Upper lobe of left lung (tissue), 6 donors: Measurements from ENCODE around the gene SEMA7A. TPM values are rescaled to one million over a fixed set of nuclear protein-coding genes. Genes with fewer than 3 reads are reported as not detected.

Source experiments
- ATAC-seq, 2 donors: fragments of 200-7000 bp; cut with Tn5 transposase; one replicate each; pipeline ENCODE4 v1.9.1; 2022; ENCODE audit warnings: mild to moderate bottlenecking in 2 of 2, moderate library complexity in 2 of 2; ENCODE audit not compliant: low FRiP score in 2 of 2
- DNase-seq, 2 donors: peaks; one replicate each; pipeline ENCODE4 v3.0.0-alpha.2; 2019 to 2020
- H3K27ac ChIP-seq, 4 donors: fragments of 200-600 bp; sonication (generic); one replicate each; pipeline ENCODE4 v1.5.1; 2016 to 2019
- H3K27me3 ChIP-seq, 4 donors: fragments of 200-600 bp; sonication (generic); one replicate each; pipeline ENCODE4 v1.5.1; 2017 to 2019
- H3K36me3 ChIP-seq, 4 donors: fragments of 200-600 bp; sonication (generic); one replicate each; pipeline ENCODE4 v1.5.1; 2016 to 2019
- H3K4me1 ChIP-seq, 4 donors: fragments of 200-600 bp; sonication (generic); one replicate each; pipeline ENCODE4 v1.5.1; 2018 to 2019
- H3K4me3 ChIP-seq, 4 donors: fragments of 200-600 bp; sonication (generic); one replicate each; pipeline ENCODE4 v1.5.1; 2017 to 2019; ENCODE audit warnings: mild to moderate bottlenecking in 2 of 4, moderate library complexity in 1 of 4
- H3K9me3 ChIP-seq, 4 donors: fragments of 200-600 bp; sonication (generic); one replicate each; pipeline ENCODE4 v1.5.1; 2018 to 2019
- EP300 ChIP-seq, 4 donors: sonication (generic); formaldehyde crosslinking; IDR thresholded peaks; one replicate each; pipeline ENCODE4 v1.5.1; 2017; ENCODE audit warnings: antibody characterized with exemption in 4 of 4, control low read depth in 2 of 4
- POLR2A ChIP-seq, 4 donors: fragments of 450-650 bp; IDR thresholded peaks; one replicate each; pipeline ENCODE4 v1.5.1; 2016 to 2017; ENCODE audit warnings: antibody characterized with exemption in 4 of 4, mild to moderate bottlenecking in 2 of 4
- POLR2AphosphoS5 ChIP-seq, 2 donors: sonication (generic); formaldehyde crosslinking; IDR thresholded peaks; one replicate each; pipeline ENCODE4 v1.5.1; 2017; ENCODE audit warnings: antibody characterized with exemption in 2 of 2
- WGBS, 2 donors: methylation state at CpG; one replicate each; pipeline ENCODE4 v1.1.5; 2017 to 2018; 5-methylcytosine and 5-hydroxymethylcytosine counted together
- total RNA-seq, 6 donors: library from RNA; depleted of rRNA in 4 of 6; stranded (reverse); fragments of >200 nt in 4 of 6; gene quantifications; one replicate each; pipeline versions ENCODE4 v1.1.0 to v1.2.1, GENCODE V29; 2016 to 2021
- TF ChIP-seq, protein P1 (sequence below), 6 experiments: fragments of 450-650 bp in 4 of 6; fragments of 200-600 bp in 2 of 6; sonication (generic) in 2 of 6; IDR thresholded peaks; one replicate each; pipeline ENCODE4 v1.5.1; 2016 to 2019; ENCODE audit warnings: antibody characterized with exemption in 6 of 6
- donor health status: DM: no; HTN: no; CAD: no; lungs with moderate emphysema.
- donor health status: DM: no; HTN: yes; CAD: no; lungs with severe emphysema.

The SEMA7A gene
- total RNA-seq, 6 donors from 2014 or later = 1.0 to 9.1 (median 5.3) TPM

DNA sequence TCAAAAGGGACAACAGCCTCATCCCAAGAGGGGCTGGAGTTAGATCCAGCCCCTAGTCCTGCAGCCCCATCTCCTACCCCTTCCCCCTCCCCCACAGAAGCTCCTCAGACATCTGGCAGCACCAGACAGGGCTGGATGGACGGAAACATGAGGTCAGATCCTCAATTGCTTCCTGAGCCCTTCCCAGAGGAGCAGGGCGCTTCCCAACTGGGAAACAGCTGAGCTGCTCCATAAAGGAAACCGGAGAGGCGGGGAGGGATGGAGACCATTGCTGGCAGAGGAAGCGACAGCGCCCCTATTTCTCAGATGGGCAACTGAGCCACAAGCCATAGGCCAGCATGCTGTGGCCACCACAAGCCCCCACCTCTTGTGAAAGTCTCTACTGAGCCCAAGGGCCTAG is 48.0 kb downstream of the SEMA7A start:
- no peaks in the 10 kb centered on the region for H3K27me3 ChIP-seq
- H3K36me3 ChIP-seq = no peaks in the 10 kb centered on the region
- no peaks in the 10 kb centered on the region for H3K9me3 ChIP-seq
- TF ChIP-seq, protein P1, sequence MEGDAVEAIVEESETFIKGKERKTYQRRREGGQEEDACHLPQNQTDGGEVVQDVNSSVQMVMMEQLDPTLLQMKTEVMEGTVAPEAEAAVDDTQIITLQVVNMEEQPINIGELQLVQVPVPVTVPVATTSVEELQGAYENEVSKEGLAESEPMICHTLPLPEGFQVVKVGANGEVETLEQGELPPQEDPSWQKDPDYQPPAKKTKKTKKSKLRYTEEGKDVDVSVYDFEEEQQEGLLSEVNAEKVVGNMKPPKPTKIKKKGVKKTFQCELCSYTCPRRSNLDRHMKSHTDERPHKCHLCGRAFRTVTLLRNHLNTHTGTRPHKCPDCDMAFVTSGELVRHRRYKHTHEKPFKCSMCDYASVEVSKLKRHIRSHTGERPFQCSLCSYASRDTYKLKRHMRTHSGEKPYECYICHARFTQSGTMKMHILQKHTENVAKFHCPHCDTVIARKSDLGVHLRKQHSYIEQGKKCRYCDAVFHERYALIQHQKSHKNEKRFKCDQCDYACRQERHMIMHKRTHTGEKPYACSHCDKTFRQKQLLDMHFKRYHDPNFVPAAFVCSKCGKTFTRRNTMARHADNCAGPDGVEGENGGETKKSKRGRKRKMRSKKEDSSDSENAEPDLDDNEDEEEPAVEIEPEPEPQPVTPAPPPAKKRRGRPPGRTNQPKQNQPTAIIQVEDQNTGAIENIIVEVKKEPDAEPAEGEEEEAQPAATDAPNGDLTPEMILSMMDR (IDR thresholded peaks at IDR 0.05) = no peak
- peak in 2 of 4 donors; percentile 72 to 79 for TF ChIP-seq EP300 (IDR thresholded peaks at IDR 0.05)
- TF ChIP-seq POLR2AphosphoS5 (IDR thresholded peaks at IDR 0.05) = peak; percentile 54 to 80
- no peak for TF ChIP-seq POLR2A (IDR thresholded peaks at IDR 0.05)
- 54 to 79% methylated on average over 6 of the region's 6 CpGs for WGBS, 2 donors
- DNase-seq (no peak), ATAC-seq (no peak)
- H3K27ac ChIP-seq = peak overlapping the region; percentile 68 to 87 (median 77)
- H3K4me3 ChIP-seq = no peak overlapping the region
- H3K4me1 ChIP-seq = peaks cover 17 to 53% (median 39%) of the 10 kb centered on the region in 4 donors

DNA sequence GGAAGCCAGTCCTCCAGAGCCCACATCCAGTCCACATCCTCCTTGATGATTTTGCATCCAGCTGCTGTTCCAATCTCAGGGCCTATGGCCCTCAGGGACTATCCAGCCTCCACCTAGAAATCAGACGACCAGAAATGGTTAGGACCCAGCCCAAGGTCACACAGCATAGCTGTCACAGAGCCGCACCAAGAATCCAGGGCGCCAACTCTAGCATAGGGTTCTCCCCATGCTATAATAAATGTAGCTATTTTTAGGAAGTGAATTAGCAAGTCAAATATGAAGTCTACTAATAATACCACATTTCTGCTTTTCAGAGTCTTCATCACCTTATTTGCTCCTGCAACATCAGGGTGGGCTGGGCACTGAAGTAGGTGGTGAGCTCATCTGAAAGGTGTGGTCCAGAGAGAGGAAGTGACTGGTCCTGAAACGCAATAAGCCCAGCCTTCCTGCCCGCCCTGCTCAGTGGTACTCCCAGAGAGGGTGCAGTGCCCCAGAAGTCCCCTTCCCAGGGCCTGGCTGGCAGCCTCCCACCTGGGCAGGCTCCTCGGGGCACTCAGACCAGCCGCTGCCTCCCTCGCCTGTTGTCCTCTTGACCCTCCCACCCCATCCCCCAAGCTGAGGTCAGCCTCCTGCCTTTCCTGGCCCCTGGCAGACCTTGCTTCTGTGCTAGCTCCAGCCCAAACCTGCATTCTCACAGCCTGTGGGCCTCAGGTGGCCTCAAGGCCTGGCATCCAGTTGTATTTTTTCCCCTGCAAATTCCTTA is 48.7 kb downstream of the SEMA7A start:
- 25 to 50% methylated on average over 7 to 8 of the region's 8 CpGs for WGBS, 2 donors
- Histone ChIP-seq H3K9me3 (no peaks in the 10 kb centered on the region), H3K27ac (peak overlapping the region; percentile 68 to 87 (median 77)), H3K4me3 (no peak overlapping the region), H3K36me3 (no peaks in the 10 kb centered on the region), H3K4me1 (peaks cover 17 to 52% (median 37%) of the 10 kb centered on the region in 4 donors), H3K27me3 (no peaks in the 10 kb centered on the region)
- peak in 1 of 2 donors; percentile 62 for ATAC-seq
- TF ChIP-seq, protein P1 (IDR thresholded peaks at IDR 0.05) = no peak
- TF ChIP-seq POLR2A (IDR thresholded peaks at IDR 0.05) (no peak), POLR2AphosphoS5 (IDR thresholded peaks at IDR 0.05) (peak in 1 of 2 donors; percentile 71), EP300 (IDR thresholded peaks at IDR 0.05) (no peak)
- peak in 1 of 2 donors; percentile 68 for DNase-seq

DNA sequence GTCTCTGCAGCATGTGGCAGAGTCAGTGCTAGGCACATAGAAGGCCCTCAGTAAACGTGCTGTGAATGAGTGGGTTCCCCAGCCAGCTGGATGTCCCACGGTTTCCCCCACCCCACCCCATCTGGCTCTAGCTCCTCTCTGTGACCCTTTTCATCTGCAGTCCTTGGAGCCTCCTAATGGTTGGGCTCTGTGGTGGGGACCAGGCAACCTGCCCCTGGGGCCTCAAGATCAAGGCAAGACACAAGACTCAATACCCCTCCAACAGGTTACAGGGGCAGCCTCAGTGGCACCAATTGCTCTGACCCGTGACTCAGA is 49.2 kb downstream of the SEMA7A start:
- Histone ChIP-seq H3K27ac (peak overlapping the region; percentile 68 to 87 (median 77)), H3K36me3 (no peaks in the 10 kb centered on the region), H3K4me1 (peaks cover 17 to 49% (median 35%) of the 10 kb centered on the region in 4 donors), H3K27me3 (no peaks in the 10 kb centered on the region), H3K4me3 (no peak overlapping the region), H3K9me3 (no peaks in the 10 kb centered on the region)
- TF ChIP-seq EP300 (IDR thresholded peaks at IDR 0.05) = no peak
- TF ChIP-seq, protein P1 (IDR thresholded peaks at IDR 0.05) = no peak
- ATAC-seq (no peak), DNase-seq (no peak)
- WGBS, 2 donors = 51 to 57% methylated on average over 3 of the region's 3 CpGs

DNA sequence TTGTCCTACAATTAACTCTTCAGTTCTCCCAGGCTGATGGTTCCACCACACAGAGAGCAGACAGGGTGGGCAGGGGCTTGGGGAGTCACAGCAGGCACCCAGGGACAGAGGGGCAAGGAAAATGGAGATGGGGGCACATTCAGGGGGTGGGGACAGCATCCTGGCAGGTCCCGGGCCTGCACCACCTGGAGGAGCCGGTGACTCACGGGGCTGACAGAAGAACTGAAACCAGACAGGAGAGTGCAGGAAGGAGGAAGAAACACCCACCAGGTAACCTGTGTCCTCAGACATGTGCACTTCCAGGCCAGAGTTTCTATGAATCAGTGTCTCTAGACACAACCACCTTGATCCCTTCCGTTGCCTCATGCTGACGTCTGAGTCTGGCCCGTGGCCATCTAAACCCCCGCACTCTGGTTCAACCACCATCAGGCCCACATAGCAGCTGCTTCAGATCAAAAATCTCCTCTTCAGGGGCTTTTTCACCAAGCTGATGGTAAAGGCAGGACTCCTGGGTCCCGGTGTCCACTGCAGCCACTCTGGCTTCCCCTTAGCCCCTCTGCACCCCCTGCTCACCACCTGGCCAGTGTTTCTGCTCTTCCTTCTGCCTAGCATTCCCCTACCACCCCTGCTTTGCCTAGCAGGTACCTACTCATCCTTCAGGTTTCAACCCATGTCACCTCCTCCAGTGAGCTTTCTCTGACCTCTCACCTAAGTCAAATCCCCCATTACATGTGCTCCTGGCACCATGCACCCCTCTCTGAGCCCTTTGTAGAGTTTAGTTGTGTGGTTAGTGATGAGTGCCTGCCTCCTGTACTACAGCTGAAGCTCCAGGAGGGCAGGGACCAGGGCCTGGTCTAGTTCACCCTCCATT is 49.8 kb downstream of the SEMA7A start:
- H3K9me3 ChIP-seq = no peaks in the 10 kb centered on the region
- H3K4me1 ChIP-seq = peaks cover 17 to 46% (median 34%) of the 10 kb centered on the region in 4 donors
- no peak for DNase-seq
- no peaks in the 10 kb centered on the region for H3K36me3 ChIP-seq
- peak overlapping the region; percentile 68 to 87 (median 77) for H3K27ac ChIP-seq
- TF ChIP-seq EP300 (IDR thresholded peaks at IDR 0.05) = no peak
- no peak for TF ChIP-seq POLR2A (IDR thresholded peaks at IDR 0.05)
- no peak for TF ChIP-seq POLR2AphosphoS5 (IDR thresholded peaks at IDR 0.05)
- TF ChIP-seq, protein P1 (IDR thresholded peaks at IDR 0.05) = no peak
- 69 to 73% methylated on average over 8 of the region's 8 CpGs for WGBS, 2 donors
- ATAC-seq = no peak
- no peak overlapping the region for H3K4me3 ChIP-seq
- no peaks in the 10 kb centered on the region for H3K27me3 ChIP-seq
